ENCODE measurements around the gene PLPPR3. TPM values are rescaled to one million over a fixed set of nuclear protein-coding genes. Genes with fewer than 3 reads are reported as not detected.

Gene PLPPR3
- total and polyA plus RNA-seq, 2 donors (not counting 1 experiment from before 2014, with no cell fraction given): 0.19 to 2.5 TPM

- Histone ChIP-seq H3K27ac (ENCODE audit: insufficient read depth, low read length) (peak overlapping the region; percentile 84), H3K4me2 (ENCODE audit: extremely low read depth, insufficient read depth, low read length) (peak overlapping the region; percentile 35), H3K79me2 (ENCODE audit: control insufficient read depth, insufficient read depth, low read length) (no peaks in the 10 kb centered on the region), H4K20me1 (ENCODE audit: control insufficient read depth, extremely low read depth, insufficient read depth, low read length) (no peaks in the 10 kb centered on the region), H3K9ac (ENCODE audit: insufficient read depth, low read length) (peak overlapping the region; percentile 31), H3K27me3 (ENCODE audit: control insufficient read depth, insufficient read depth, low read length) (no peaks in the 10 kb centered on the region), H3K4me1 (ENCODE audit: control insufficient read depth, extremely low read depth, insufficient read depth, low read length) (peaks cover 11% of the 10 kb centered on the region), H3K4me3 (replicated peaks in 1 of 4; ENCODE audit: control extremely low read depth in 1 of 4, insufficient read depth in 1 of 4, low read depth in 3 of 4, low read length in 4 of 4) (no peak overlapping the region), H3K36me3 (ENCODE audit: control insufficient read depth, insufficient read depth, low read length) (peaks cover 19% of the 10 kb centered on the region), H2AFZ (ENCODE audit: low read length) (no peak overlapping the region), H3K9me3 (ENCODE audit: control insufficient read depth, insufficient read depth, low read depth, low read length) (no peaks in the 10 kb centered on the region)
- TF ChIP-seq CTCF (conservative IDR thresholded peaks at IDR 0.05 in 1 of 2, IDR thresholded peaks at IDR 0.05 in 1 of 2; ENCODE audit: low read depth in 1 of 2, low read length in 2 of 2) (no peak), EZH2 (IDR thresholded peaks at IDR 0.05; ENCODE audit: low read length, missing control alignments) (no peak)
- DNase-seq (ENCODE audit: low read depth in 2 of 2): peak; percentile 96
Measured at GRCh38 chr19:869245-870177, 47.8 kb upstream of the PLPPR3 start.

GRCh38 chr19:868458-869244 is 46.9 kb upstream of the PLPPR3 start:
- Histone ChIP-seq H3K4me3 (replicated peaks in 1 of 4; ENCODE audit: control extremely low read depth in 1 of 4, insufficient read depth in 1 of 4, low read depth in 3 of 4, low read length in 4 of 4) (no peak overlapping the region), H3K27ac (ENCODE audit: insufficient read depth, low read length) (peak overlapping the region; percentile 82), H3K4me2 (ENCODE audit: extremely low read depth, insufficient read depth, low read length) (no peak overlapping the region), H3K27me3 (ENCODE audit: control insufficient read depth, insufficient read depth, low read length) (no peaks in the 10 kb centered on the region), H2AFZ (ENCODE audit: low read length) (no peak overlapping the region), H3K9me3 (ENCODE audit: control insufficient read depth, insufficient read depth, low read depth, low read length) (no peaks in the 10 kb centered on the region), H4K20me1 (ENCODE audit: control insufficient read depth, extremely low read depth, insufficient read depth, low read length) (no peaks in the 10 kb centered on the region), H3K9ac (ENCODE audit: insufficient read depth, low read length) (peak overlapping the region; percentile 31), H3K79me2 (ENCODE audit: control insufficient read depth, insufficient read depth, low read length) (no peaks in the 10 kb centered on the region), H3K36me3 (ENCODE audit: control insufficient read depth, insufficient read depth, low read length) (peaks cover 15% of the 10 kb centered on the region), H3K4me1 (ENCODE audit: control insufficient read depth, extremely low read depth, insufficient read depth, low read length) (peaks cover 11% of the 10 kb centered on the region)
- TF ChIP-seq EZH2 (IDR thresholded peaks at IDR 0.05; ENCODE audit: low read length, missing control alignments) (no peak), CTCF (conservative IDR thresholded peaks at IDR 0.05 in 1 of 2, IDR thresholded peaks at IDR 0.05 in 1 of 2; ENCODE audit: low read depth in 1 of 2, low read length in 2 of 2) (no peak)
- DNase-seq (ENCODE audit: low read depth in 2 of 2): no peak

GRCh38 chr19:867855-868457 is 46.2 kb upstream of the PLPPR3 start:
- H3K27ac ChIP-seq (ENCODE audit: insufficient read depth, low read length): no peak overlapping the region
- no peaks in the 10 kb centered on the region for H3K27me3 ChIP-seq (ENCODE audit: control insufficient read depth, insufficient read depth, low read length)
- H3K4me1 ChIP-seq (ENCODE audit: control insufficient read depth, extremely low read depth, insufficient read depth, low read length): peaks cover 11% of the 10 kb centered on the region
- no peaks in the 10 kb centered on the region for H4K20me1 ChIP-seq (ENCODE audit: control insufficient read depth, extremely low read depth, insufficient read depth, low read length)
- no peak overlapping the region for H3K4me2 ChIP-seq (ENCODE audit: extremely low read depth, insufficient read depth, low read length)
- H2AFZ ChIP-seq (ENCODE audit: low read length): no peak overlapping the region
- H3K36me3 ChIP-seq (ENCODE audit: control insufficient read depth, insufficient read depth, low read length): peaks cover 13% of the 10 kb centered on the region
- H3K9me3 ChIP-seq (ENCODE audit: control insufficient read depth, insufficient read depth, low read depth, low read length): no peaks in the 10 kb centered on the region
- no peak for TF ChIP-seq EZH2 (IDR thresholded peaks at IDR 0.05; ENCODE audit: low read length, missing control alignments)
- TF ChIP-seq CTCF (conservative IDR thresholded peaks at IDR 0.05 in 1 of 2, IDR thresholded peaks at IDR 0.05 in 1 of 2; ENCODE audit: low read depth in 1 of 2, low read length in 2 of 2): no peak
- H3K79me2 ChIP-seq (ENCODE audit: control insufficient read depth, insufficient read depth, low read length): no peaks in the 10 kb centered on the region
- no peak overlapping the region for H3K4me3 ChIP-seq (replicated peaks in 1 of 4; ENCODE audit: control extremely low read depth in 1 of 4, insufficient read depth in 1 of 4, low read depth in 3 of 4, low read length in 4 of 4)
- no peak overlapping the region for H3K9ac ChIP-seq (ENCODE audit: insufficient read depth, low read length)
- no peak for DNase-seq (ENCODE audit: low read depth in 2 of 2)
